IPS-20b (cell line): ENCODE measurements around the gene ATAD3B.

ENCODE experiments used
- H3K27ac ChIP-seq: one replicate; pipeline ENCODE4 v1.5.1; 2013; ENCODE audit warnings: low read length
- H3K27me3 ChIP-seq: 2 replicates; pipeline ENCODE4 v1.6.1; 2013; ENCODE audit warnings: mild to moderate bottlenecking, low read length, inconsistent platforms; ENCODE audit not compliant: insufficient read depth
- H3K36me3 ChIP-seq: 2 replicates; pipeline ENCODE4 v1.6.1; 2013; ENCODE audit warnings: low read depth, mild to moderate bottlenecking, inconsistent platforms, low read length, moderate library complexity; ENCODE audit not compliant: insufficient read depth
- H3K4me1 ChIP-seq: 2 replicates; pipeline ENCODE4 v1.6.1; 2013; ENCODE audit warnings: mild to moderate bottlenecking, control low read depth, inconsistent platforms, low read length, moderate library complexity; ENCODE audit not compliant: insufficient read depth
- H3K4me3 ChIP-seq: 2 replicates; pipeline ENCODE4 v1.5.1; 2013; ENCODE audit warnings: mild to moderate bottlenecking, low read length, inconsistent platforms
- H3K9ac ChIP-seq: 2 replicates; pipeline ENCODE4 v1.6.1; 2013; ENCODE audit warnings: low read depth, mild to moderate bottlenecking, inconsistent platforms, low read length, moderate library complexity
- H3K9me3 ChIP-seq: 2 replicates; pipeline ENCODE4 v1.6.1; 2013; ENCODE audit warnings: mild to moderate bottlenecking, low read depth, low read length, inconsistent platforms; ENCODE audit not compliant: insufficient read depth

The ATAD3B gene

GRCh38 chr1:1541956-1542765, 70.6 kb downstream of the ATAD3B start:
- H3K9me3 ChIP-seq: no peaks in the 10 kb centered on the region
- H3K27ac ChIP-seq: no peak overlapping the region
- H3K9ac ChIP-seq: no peak overlapping the region
- H3K36me3 ChIP-seq: peaks cover 22% of the 10 kb centered on the region
- no peaks in the 10 kb centered on the region for H3K27me3 ChIP-seq
- H3K4me1 ChIP-seq: no peaks in the 10 kb centered on the region
- H3K4me3 ChIP-seq: no peak overlapping the region

GRCh38 chr1:1542766-1543705, 71.5 kb downstream of the ATAD3B start:
- Histone ChIP-seq H3K9me3 (no peaks in the 10 kb centered on the region), H3K4me3 (no peak overlapping the region), H3K4me1 (no peaks in the 10 kb centered on the region), H3K27ac (no peak overlapping the region), H3K36me3 (peaks cover 18% of the 10 kb centered on the region), H3K27me3 (no peaks in the 10 kb centered on the region), H3K9ac (no peak overlapping the region)

- Histone ChIP-seq H3K9me3 (no peaks in the 10 kb centered on the region), H3K27ac (no peak overlapping the region), H3K27me3 (no peaks in the 10 kb centered on the region), H3K9ac (no peak overlapping the region), H3K4me1 (no peaks in the 10 kb centered on the region), H3K4me3 (no peak overlapping the region), H3K36me3 (peaks cover 18% of the 10 kb centered on the region)
Measured at GRCh38 chr1:1543706-1544099, 72.1 kb downstream of the ATAD3B start.

- no peaks in the 10 kb centered on the region for H3K9me3 ChIP-seq
- H3K27me3 ChIP-seq: no peaks in the 10 kb centered on the region
- no peak overlapping the region for H3K4me3 ChIP-seq
- H3K9ac ChIP-seq: no peak overlapping the region
- no peaks in the 10 kb centered on the region for H3K4me1 ChIP-seq
- peaks cover 18% of the 10 kb centered on the region for H3K36me3 ChIP-seq
- no peak overlapping the region for H3K27ac ChIP-seq
Measured at GRCh38 chr1:1544544-1544943, 73.0 kb downstream of the ATAD3B start.
